Transverse colon (tissue), 4 donors: ENCODE results near the gene MRPS18A.

Source experiments
- EP300 ChIP-seq: sonication (generic); formaldehyde crosslinking; IDR thresholded peaks from one replicate; pipeline ENCODE4 v1.6.1; 2017; ENCODE audit warnings: antibody characterized with exemption, low read depth
- POLR2A ChIP-seq: fragments of 450-650 bp; IDR thresholded peaks from one replicate; pipeline ENCODE4 v1.6.1; 2016; ENCODE audit warnings: antibody characterized with exemption, mild to moderate bottlenecking, moderate library complexity
- POLR2AphosphoS5 ChIP-seq, 3 donors: sonication (generic); formaldehyde crosslinking; IDR thresholded peaks; one replicate each; pipeline ENCODE4 v1.6.1; 2016; ENCODE audit warnings: antibody characterized with exemption in 3 of 3
- TF ChIP-seq, protein P1 (sequence below), 5 experiments: fragments of 200-600 bp in 3 of 5; fragments of 450-650 bp in 2 of 5; sonication (generic) in 3 of 5; IDR thresholded peaks; 1 replicate in 2 of 5; 2 replicates in 3 of 5; pipeline ENCODE4 v1.5.1; 2016 to 2017; ENCODE audit warnings: antibody characterized with exemption in 5 of 5, inconsistent platforms in 3 of 5, mild to moderate bottlenecking in 2 of 5, moderate library complexity in 1 of 5

DNA sequence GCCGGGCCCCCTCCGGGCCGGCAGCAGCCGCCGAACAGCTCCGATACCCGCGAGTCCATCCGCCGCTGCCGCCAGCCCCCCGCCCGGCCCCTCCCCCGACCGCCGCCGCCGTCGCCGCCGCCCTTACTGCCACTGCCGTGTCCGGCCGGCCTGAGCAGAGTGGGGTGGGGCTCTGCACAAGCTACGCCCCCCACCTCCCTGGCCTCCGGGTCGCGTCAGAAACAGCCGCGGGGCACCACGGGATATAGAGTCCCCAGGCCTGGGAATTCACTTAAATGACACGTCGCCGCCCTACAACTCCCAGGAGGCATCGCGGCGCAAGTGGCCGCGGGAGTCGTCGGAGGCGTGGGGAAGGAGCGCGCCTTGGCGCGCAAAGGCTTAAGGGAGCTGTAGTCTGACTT is 58.5 kb downstream of the MRPS18A start, which contains the start of gene GTPBP2:
- TF ChIP-seq POLR2AphosphoS5 (IDR thresholded peaks at IDR 0.05) (peak; percentile 79 to 86 (median 83)), POLR2A (peak; percentile 16), EP300 (no peak)
- TF ChIP-seq, protein P1, sequence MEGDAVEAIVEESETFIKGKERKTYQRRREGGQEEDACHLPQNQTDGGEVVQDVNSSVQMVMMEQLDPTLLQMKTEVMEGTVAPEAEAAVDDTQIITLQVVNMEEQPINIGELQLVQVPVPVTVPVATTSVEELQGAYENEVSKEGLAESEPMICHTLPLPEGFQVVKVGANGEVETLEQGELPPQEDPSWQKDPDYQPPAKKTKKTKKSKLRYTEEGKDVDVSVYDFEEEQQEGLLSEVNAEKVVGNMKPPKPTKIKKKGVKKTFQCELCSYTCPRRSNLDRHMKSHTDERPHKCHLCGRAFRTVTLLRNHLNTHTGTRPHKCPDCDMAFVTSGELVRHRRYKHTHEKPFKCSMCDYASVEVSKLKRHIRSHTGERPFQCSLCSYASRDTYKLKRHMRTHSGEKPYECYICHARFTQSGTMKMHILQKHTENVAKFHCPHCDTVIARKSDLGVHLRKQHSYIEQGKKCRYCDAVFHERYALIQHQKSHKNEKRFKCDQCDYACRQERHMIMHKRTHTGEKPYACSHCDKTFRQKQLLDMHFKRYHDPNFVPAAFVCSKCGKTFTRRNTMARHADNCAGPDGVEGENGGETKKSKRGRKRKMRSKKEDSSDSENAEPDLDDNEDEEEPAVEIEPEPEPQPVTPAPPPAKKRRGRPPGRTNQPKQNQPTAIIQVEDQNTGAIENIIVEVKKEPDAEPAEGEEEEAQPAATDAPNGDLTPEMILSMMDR (IDR thresholded peaks at IDR 0.05) = no peak
